ENCODE measurements around the gene TMEM35B. TPM values are rescaled to one million over a fixed set of nuclear protein-coding genes. Genes with fewer than 3 reads are reported as not detected.

The TMEM35B gene
- total RNA-seq, 1 experiment from 2014 or later, result 10.9 TPM

DNA sequence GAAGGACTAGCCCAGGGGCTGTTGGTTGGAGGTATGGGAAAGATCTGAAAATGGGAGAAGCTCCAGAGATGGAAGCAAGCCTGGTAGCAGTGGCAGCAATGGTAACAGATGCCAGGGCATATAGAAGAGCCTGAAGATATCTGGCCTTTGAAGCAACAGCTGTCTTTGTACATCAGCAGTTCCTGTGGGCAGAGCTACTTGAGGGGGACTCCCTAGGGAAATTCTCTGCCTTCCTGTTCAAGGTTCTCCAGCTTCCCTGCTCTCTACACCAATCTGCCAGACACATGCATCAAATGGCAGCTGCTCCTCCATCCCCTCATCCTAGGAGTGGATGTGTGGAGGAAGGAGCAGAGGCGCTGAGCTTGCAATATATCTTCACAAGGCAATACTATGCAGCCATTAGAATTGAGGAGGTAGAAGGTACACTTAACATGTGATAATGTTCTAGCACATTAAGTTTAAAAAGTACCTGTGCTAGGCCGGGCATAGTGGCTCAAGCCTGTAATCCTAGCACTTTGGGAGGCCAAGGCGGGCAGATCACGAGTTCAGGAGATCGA lies 2.2 kb downstream of the TMEM35B start:
- BruUV-seq (replicated peaks), result no TSS peak
- DNase-seq (no peak), ATAC-seq (no peak)
- intact Hi-C loops (cut with micrococcal nuclease), result loop anchor here (10.0 kb wide), 2 partner anchors 88 to 132 kb away; no protein-coding TSS in a partner anchor
- Histone ChIP-seq H2AFZ (ENCODE audit: low read length) (no peak overlapping the region), H3K9ac (ENCODE audit: low read length) (no peak overlapping the region), H3K4me1 (ENCODE audit: insufficient read depth, low read length) (peaks cover 29% of the 10 kb centered on the region), H3K27me3 (ENCODE audit: low read length) (no peaks in the 10 kb centered on the region), H3K4me3 (ENCODE audit: low read length) (no peak overlapping the region), H3K79me2 (ENCODE audit: low read length) (peaks cover 17% of the 10 kb centered on the region), H3K9me3 (ENCODE audit: low read length) (no peaks in the 10 kb centered on the region), H3K4me2 (ENCODE audit: low read length) (no peak overlapping the region), H3K36me3 (ENCODE audit: low read depth, low read length) (0 out of 2 replicates have a peak, but pooled peaks cover 2% of the 10 kb centered on the region), H3K9me2 (replicated peaks; ENCODE audit: low read length) (no peaks in the 10 kb centered on the region), H3K27ac (ENCODE audit: low read length) (no peak overlapping the region), H4K20me1 (ENCODE audit: low read length) (no peaks in the 10 kb centered on the region), H3F3A (ENCODE audit: low read length, unreplicated experiment) (peaks cover 6% of the 10 kb centered on the region)
- ChIA-PET POLR2A (ENCODE audit: unreplicated experiment) (interaction anchor here (0.5 kb wide), 1 partner anchor 20 kb away, joined by 4 read pairs; no protein-coding TSS in a partner anchor), CTCF (no interaction called here)
- TF ChIP-seq EZH2phosphoT487 (IDR thresholded peaks at IDR 0.05; ENCODE audit: borderline replicate concordance, low read length), result no peak
- TF ChIP-seq, protein P1, sequence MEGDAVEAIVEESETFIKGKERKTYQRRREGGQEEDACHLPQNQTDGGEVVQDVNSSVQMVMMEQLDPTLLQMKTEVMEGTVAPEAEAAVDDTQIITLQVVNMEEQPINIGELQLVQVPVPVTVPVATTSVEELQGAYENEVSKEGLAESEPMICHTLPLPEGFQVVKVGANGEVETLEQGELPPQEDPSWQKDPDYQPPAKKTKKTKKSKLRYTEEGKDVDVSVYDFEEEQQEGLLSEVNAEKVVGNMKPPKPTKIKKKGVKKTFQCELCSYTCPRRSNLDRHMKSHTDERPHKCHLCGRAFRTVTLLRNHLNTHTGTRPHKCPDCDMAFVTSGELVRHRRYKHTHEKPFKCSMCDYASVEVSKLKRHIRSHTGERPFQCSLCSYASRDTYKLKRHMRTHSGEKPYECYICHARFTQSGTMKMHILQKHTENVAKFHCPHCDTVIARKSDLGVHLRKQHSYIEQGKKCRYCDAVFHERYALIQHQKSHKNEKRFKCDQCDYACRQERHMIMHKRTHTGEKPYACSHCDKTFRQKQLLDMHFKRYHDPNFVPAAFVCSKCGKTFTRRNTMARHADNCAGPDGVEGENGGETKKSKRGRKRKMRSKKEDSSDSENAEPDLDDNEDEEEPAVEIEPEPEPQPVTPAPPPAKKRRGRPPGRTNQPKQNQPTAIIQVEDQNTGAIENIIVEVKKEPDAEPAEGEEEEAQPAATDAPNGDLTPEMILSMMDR (conservative IDR thresholded peaks at IDR 0.05; ENCODE audit: low read depth, low read length), result no peak
- TF ChIP-seq EZH2 (IDR thresholded peaks at IDR 0.05; ENCODE audit: low read length, unreplicated experiment), result no peak

DNA sequence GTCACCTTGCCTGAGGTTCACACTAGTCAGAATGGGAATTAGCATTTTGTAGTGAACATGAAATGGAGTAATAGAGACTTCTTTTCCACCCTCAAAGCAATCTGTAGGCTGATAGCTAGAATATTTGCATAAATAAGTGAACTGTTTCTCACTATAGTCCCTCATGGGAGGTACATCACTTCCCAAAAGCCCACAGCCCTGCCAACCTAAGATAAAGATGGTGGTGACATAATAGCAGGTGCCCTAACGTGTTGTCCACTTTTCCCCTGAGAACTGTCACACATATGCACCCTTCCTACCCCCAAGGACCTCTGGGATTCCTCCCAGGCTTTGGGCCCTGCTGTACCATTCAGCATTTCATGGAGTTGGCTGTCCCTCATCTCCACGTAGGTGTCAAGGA lies 4.4 kb downstream of the TMEM35B start:
- Histone ChIP-seq H3K27me3 (ENCODE audit: low read length) (no peaks in the 10 kb centered on the region), H3K9ac (ENCODE audit: low read length) (no peak overlapping the region), H3K9me3 (ENCODE audit: low read length) (no peaks in the 10 kb centered on the region), H3K4me1 (ENCODE audit: insufficient read depth, low read length) (peaks cover 8% of the 10 kb centered on the region), H3K79me2 (ENCODE audit: low read length) (peaks cover 12% of the 10 kb centered on the region), H3K9me2 (replicated peaks; ENCODE audit: low read length) (no peaks in the 10 kb centered on the region), H2AFZ (ENCODE audit: low read length) (no peak overlapping the region), H3F3A (ENCODE audit: low read length, unreplicated experiment) (no peaks in the 10 kb centered on the region), H3K4me2 (ENCODE audit: low read length) (no peak overlapping the region), H3K36me3 (ENCODE audit: low read depth, low read length) (0 out of 2 replicates have a peak, but pooled peaks cover 2% of the 10 kb centered on the region), H3K4me3 (ENCODE audit: low read length) (no peak overlapping the region), H4K20me1 (ENCODE audit: low read length) (no peaks in the 10 kb centered on the region), H3K27ac (ENCODE audit: low read length) (no peak overlapping the region)
- intact Hi-C loops (cut with micrococcal nuclease), result loop anchor here (10.0 kb wide), 2 partner anchors 86 to 134 kb away; no protein-coding TSS in a partner anchor
- ChIA-PET CTCF (no interaction called here), POLR2A (ENCODE audit: unreplicated experiment) (no interaction called here)
- no peak for TF ChIP-seq EZH2phosphoT487 (IDR thresholded peaks at IDR 0.05; ENCODE audit: borderline replicate concordance, low read length)
- TF ChIP-seq EZH2 (IDR thresholded peaks at IDR 0.05; ENCODE audit: low read length, unreplicated experiment), result no peak
- TF ChIP-seq, protein P1 (conservative IDR thresholded peaks at IDR 0.05; ENCODE audit: low read depth, low read length), result no peak
- no TSS peak for BruUV-seq (replicated peaks)
- DNase-seq (no peak), ATAC-seq (no peak)

DNA sequence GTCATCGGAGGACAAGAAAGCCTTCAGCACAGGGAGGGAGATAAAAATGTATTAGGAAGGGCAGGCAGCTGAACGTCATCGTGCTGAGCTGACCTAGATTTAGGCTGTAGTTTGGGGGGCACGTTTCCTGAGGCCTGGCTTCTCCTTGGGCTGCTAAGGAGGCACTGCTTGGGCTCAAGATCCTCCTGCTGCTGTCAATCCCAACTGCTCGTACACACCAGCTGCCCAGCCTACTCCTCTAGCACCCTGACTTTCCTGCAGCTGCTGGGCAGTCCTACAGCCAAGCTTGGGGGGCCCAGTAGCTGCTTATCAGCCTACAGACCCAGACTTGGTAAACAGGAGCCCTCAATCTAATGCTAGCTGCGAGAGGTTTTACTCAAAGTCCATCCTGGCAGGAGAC lies 6.2 kb downstream of the TMEM35B start:
- POLR2A ChIA-PET (ENCODE audit: unreplicated experiment), result interaction anchor here (0.7 kb wide), 1 partner anchor 38 kb away, joined by 4 read pairs; no protein-coding TSS in a partner anchor
- CTCF ChIA-PET, result no interaction called here
- TF ChIP-seq EZH2 (IDR thresholded peaks at IDR 0.05; ENCODE audit: low read length, unreplicated experiment) (no peak), EZH2phosphoT487 (IDR thresholded peaks at IDR 0.05; ENCODE audit: borderline replicate concordance, low read length) (no peak)
- TF ChIP-seq, protein P1 (conservative IDR thresholded peaks at IDR 0.05; ENCODE audit: low read depth, low read length), result no peak

More for the DNA sequence above, 6.2 kb downstream of the TMEM35B start:
- no peaks in the 10 kb centered on the region for H3K9me2 ChIP-seq (replicated peaks; ENCODE audit: low read length)
- H4K20me1 ChIP-seq (ENCODE audit: low read length), result no peaks in the 10 kb centered on the region
- peaks cover 4% of the 10 kb centered on the region; the same call in 1 of the 2 replicates for H3K79me2 ChIP-seq (ENCODE audit: low read length)
- 0 out of 2 replicates have a peak, but pooled peaks cover 2% of the 10 kb centered on the region for H3K36me3 ChIP-seq (ENCODE audit: low read depth, low read length)
- H3K9ac ChIP-seq (ENCODE audit: low read length), result no peak overlapping the region
- H3K27me3 ChIP-seq (ENCODE audit: low read length), result no peaks in the 10 kb centered on the region
- no peak overlapping the region for H3K4me3 ChIP-seq (ENCODE audit: low read length)
- H3K9me3 ChIP-seq (ENCODE audit: low read length), result no peaks in the 10 kb centered on the region
- no peak overlapping the region for H3K27ac ChIP-seq (ENCODE audit: low read length)
- intact Hi-C loops (cut with micrococcal nuclease), result no loop called here
- DNase-seq (no peak), ATAC-seq (no peak)
- H2AFZ ChIP-seq (ENCODE audit: low read length), result no peak overlapping the region
- H3K4me2 ChIP-seq (ENCODE audit: low read length), result no peak overlapping the region
- no peaks in the 10 kb centered on the region for H3F3A ChIP-seq (ENCODE audit: low read length, unreplicated experiment)
- H3K4me1 ChIP-seq (ENCODE audit: insufficient read depth, low read length), result peaks cover 2% of the 10 kb centered on the region
- BruUV-seq (replicated peaks), result no TSS peak

Data from PC-3 (cell line).